ENCODE measurements around the gene LRRN4CL. TPM values are rescaled to one million over a fixed set of nuclear protein-coding genes. Genes with fewer than 3 reads are reported as not detected.
A peak's percentile ranks its signal among the peaks of the same experiment; 100 is the strongest.

Gene LRRN4CL
- total RNA-seq, 2 donors from 2014 or later, result 3.1 to 4.6 TPM

GRCh38 chr11:62716206-62716605 lies 26.9 kb upstream of the LRRN4CL start:
- Histone ChIP-seq H3K27me3 (no peaks in the 10 kb centered on the region), H3K4me1 (peaks cover 45% of the 10 kb centered on the region), H3K9me3 (no peaks in the 10 kb centered on the region), H3K4me3 (no peak overlapping the region), H3K27ac (peak overlapping the region in 2 of 4 donors; percentile 27 to 30), H3K36me3 (replicated peaks in 1 of 2; ENCODE audit: insufficient read depth in 1 of 2, low read depth in 2 of 2) (peaks cover 10 to 40% of the 10 kb centered on the region in 2 donors)
- no peak for DNase-seq
- TF ChIP-seq CTCF (IDR thresholded peaks at IDR 0.05), result no peak
- TF ChIP-seq POLR2A (IDR thresholded peaks at IDR 0.05), result no peak
- WGBS, 2 donors, result 63 to 66% methylated on average over 5 of the region's 5 CpGs
- no peak for ATAC-seq
- intact Hi-C loops (cut with DNase I), result no loop called here

DNA sequence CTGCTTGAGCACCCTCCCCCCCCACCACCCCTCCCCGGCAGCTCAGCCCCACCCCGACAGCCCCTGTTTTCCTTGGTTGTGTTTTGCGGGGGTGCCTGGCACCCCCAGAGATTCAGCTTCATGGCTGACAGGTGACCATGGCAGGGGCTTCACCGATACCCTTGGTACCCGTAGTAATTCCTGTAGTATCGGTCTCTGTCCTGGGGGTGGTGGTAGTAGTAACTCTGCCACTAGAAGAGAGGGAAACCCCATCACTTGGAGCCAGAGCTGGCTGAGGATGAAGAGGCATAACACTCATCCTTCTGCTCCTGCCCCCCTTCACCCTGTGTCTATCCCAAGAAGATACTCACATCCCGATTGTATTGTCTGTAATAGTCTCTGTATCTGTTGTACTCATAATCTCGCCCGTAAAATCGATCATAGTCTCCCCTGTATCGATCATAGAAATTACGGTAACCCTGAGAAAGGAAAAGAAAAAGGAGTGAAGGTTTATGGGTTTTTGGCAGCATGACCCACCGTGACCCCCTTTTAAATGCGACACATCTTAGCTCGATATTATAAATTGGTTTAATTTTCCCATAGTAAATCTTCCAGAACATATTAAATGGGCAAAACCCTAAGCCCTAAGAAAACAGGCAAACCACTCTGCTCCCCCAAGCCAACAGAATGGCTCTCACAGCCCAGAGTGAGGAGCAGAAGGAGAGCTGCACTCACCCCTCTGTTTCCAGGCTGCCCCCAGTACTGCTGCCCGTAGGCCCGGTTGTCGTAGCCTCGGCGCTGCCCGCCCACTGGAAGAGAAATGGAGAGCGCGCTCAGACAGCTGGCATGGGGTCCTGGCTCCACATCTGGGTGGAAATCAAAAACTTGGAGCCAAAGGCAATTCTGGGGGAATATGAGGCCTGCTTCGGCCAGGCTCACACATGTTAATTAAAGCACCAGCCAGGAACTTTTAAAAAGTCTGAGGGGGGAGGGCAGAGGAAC lies 26.1 kb upstream of the LRRN4CL start:
- intact Hi-C loops (cut with DNase I), result no loop called here
- peaks cover 52% of the 10 kb centered on the region for H3K4me1 ChIP-seq
- ATAC-seq (no peak), DNase-seq (no peak)
- 85 to 87% methylated on average over 15 to 24 of the region's 24 CpGs for WGBS, 2 donors
- no peak for TF ChIP-seq POLR2A (IDR thresholded peaks at IDR 0.05)
- TF ChIP-seq CTCF (IDR thresholded peaks at IDR 0.05), result no peak
- H3K4me3 ChIP-seq, result no peak overlapping the region
- H3K27me3 ChIP-seq, result no peaks in the 10 kb centered on the region
- H3K27ac ChIP-seq, result peak overlapping the region in 3 of 4 donors; percentile 8 to 84 (median 27)
- H3K9me3 ChIP-seq, result no peaks in the 10 kb centered on the region
- H3K36me3 ChIP-seq (replicated peaks in 1 of 2; ENCODE audit: insufficient read depth in 1 of 2, low read depth in 2 of 2), result peaks cover 5 to 35% of the 10 kb centered on the region in 2 donors

DNA sequence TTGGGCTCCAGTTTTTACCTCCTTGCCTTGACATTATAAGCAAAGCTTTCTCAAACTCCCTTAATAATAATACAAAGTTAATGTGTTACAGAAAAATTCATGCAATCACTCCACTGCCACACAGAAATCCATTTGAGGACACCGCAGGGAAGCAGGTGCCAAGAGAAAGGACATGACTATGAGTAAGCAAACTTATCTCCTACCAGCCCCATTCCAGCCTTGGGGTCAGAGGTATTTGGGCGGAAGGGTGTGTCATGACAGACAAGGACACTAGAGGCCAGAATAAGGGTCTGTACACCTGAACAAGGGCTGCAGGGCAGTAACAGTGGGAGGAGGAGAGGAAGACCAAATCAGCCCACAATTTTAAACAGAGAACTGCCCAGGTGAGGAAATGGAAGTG lies 24.0 kb upstream of the LRRN4CL start:
- peak; percentile 68 to 87 (median 82) for DNase-seq
- 20 to 21% methylated on average over 2 of the region's 2 CpGs for WGBS, 2 donors
- Histone ChIP-seq H3K27ac (peak overlapping the region; percentile 74 to 93 (median 82)), H3K4me1 (peaks cover 70% of the 10 kb centered on the region), H3K4me3 (no peak overlapping the region), H3K27me3 (no peaks in the 10 kb centered on the region), H3K36me3 (replicated peaks in 1 of 2; ENCODE audit: insufficient read depth in 1 of 2, low read depth in 2 of 2) (peaks cover 0 to 23% of the 10 kb centered on the region in 2 donors), H3K9me3 (no peaks in the 10 kb centered on the region)
- peak; percentile 49 for ATAC-seq
- intact Hi-C loops (cut with DNase I), result no loop called here
- TF ChIP-seq POLR2A (IDR thresholded peaks at IDR 0.05) (no peak), CTCF (IDR thresholded peaks at IDR 0.05) (no peak)

GRCh38 chr11:62712861-62713260 lies 23.5 kb upstream of the LRRN4CL start:
- DNase-seq (no peak), ATAC-seq (no peak)
- TF ChIP-seq CTCF (IDR thresholded peaks at IDR 0.05) (no peak), POLR2A (IDR thresholded peaks at IDR 0.05) (no peak)
- Histone ChIP-seq H3K27me3 (no peaks in the 10 kb centered on the region), H3K4me3 (no peak overlapping the region), H3K36me3 (replicated peaks in 1 of 2; ENCODE audit: insufficient read depth in 1 of 2, low read depth in 2 of 2) (peaks cover 0 to 19% of the 10 kb centered on the region in 2 donors), H3K9me3 (no peaks in the 10 kb centered on the region), H3K4me1 (peaks cover 73% of the 10 kb centered on the region), H3K27ac (peak overlapping the region; percentile 74 to 93 (median 82))
- WGBS, 2 donors, result 14 to 23% methylated on average over 3 of the region's 3 CpGs
- intact Hi-C loops (cut with DNase I), result no loop called here

Data from body of pancreas (tissue), 4 donors.